ENCODE data around the gene ARRB1.

DNA sequence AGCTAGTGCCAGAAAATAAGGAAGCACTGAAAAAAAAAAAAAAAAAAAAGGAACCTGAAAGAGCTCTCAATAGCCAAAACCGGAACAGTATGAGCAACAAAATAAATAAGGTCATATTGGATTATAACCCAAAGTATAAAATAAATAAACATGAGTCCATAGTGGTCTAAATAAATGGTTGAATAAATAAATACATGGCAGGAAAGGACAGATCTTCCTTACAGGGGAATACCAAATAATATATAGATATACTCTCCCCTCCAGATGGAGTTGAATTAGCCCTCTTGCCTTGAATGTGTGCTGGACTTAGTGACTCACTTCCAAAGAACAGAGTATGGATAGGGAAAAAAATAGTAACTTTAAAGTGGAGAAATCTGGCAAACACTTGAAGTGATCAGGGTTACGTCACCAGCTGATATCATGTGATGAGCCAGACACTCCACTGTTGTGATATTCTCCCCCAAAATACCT lies 14.3 kb upstream of the ARRB1 start:
- no peak for TF ChIP-seq POLR2A (IDR thresholded peaks at IDR 0.05)
- TF ChIP-seq, protein P1, sequence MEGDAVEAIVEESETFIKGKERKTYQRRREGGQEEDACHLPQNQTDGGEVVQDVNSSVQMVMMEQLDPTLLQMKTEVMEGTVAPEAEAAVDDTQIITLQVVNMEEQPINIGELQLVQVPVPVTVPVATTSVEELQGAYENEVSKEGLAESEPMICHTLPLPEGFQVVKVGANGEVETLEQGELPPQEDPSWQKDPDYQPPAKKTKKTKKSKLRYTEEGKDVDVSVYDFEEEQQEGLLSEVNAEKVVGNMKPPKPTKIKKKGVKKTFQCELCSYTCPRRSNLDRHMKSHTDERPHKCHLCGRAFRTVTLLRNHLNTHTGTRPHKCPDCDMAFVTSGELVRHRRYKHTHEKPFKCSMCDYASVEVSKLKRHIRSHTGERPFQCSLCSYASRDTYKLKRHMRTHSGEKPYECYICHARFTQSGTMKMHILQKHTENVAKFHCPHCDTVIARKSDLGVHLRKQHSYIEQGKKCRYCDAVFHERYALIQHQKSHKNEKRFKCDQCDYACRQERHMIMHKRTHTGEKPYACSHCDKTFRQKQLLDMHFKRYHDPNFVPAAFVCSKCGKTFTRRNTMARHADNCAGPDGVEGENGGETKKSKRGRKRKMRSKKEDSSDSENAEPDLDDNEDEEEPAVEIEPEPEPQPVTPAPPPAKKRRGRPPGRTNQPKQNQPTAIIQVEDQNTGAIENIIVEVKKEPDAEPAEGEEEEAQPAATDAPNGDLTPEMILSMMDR (IDR thresholded peaks at IDR 0.05), result no peak
